ENCODE results near the gene GALNT2.

Gene GALNT2

DNA sequence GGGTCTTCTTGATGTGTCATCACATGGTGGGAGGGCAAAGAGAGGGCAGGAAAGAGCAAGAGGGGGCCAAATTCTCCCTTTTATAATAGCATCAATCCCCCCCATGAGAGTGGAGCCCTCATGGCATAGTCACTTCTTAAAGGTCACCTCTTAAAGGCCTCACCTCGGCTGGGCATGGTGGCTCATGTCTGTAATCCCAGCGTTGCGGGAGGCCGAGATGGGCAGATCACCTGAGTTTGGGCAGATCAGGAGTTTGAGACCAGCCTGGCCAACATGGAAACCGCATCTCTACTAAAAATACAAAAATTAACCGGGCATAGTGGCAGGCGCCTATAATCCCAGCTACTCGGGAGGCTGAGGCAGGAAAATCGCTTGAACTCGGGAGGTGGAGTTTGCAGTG, 189.0 kb downstream of the GALNT2 start:
- no peaks in the 10 kb centered on the region for H3K27me3 ChIP-seq (ENCODE audit: insufficient read depth, low read length)
- H3K4me1 ChIP-seq (ENCODE audit: insufficient read depth, low read length) = peaks cover 16% of the 10 kb centered on the region
- H3K27ac ChIP-seq (ENCODE audit: low read length) = no peak overlapping the region
- H3K9ac ChIP-seq (ENCODE audit: low read depth, low read length) = no peak overlapping the region
- H3K9me3 ChIP-seq (ENCODE audit: insufficient read depth, low read depth, low read length) = no peaks in the 10 kb centered on the region; the same call in 1 of the 2 replicates
- peaks cover 10% of the 10 kb centered on the region; the same call in 1 of the 2 replicates for H3K36me3 ChIP-seq (ENCODE audit: insufficient read depth, low read depth, low read length)
- H3K4me3 ChIP-seq (ENCODE audit: low read length) = no peak overlapping the region

DNA sequence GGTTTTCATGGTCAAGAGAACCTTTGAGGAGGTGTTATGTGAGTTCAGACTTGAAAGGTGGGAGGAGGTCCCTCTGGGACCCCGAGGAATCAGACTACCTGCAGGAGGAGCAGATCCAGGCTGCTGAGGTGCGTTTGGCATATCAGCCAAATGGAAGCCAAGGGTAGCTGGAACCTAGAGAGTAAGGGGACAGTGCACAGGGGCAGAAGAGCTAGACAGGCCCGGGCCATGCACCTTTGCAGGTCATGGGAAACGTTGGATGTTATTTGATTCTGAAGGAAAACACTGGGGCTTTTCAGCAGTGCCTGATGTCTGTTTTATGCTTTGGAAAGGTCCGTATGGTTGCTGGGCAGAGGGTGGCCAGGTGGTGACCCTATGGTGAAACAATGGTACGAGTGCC, 189.9 kb downstream of the GALNT2 start:
- no peak overlapping the region for H3K9ac ChIP-seq (ENCODE audit: low read depth, low read length)
- H3K4me1 ChIP-seq (ENCODE audit: insufficient read depth, low read length) = peaks cover 7% of the 10 kb centered on the region
- no peak overlapping the region for H3K27ac ChIP-seq (ENCODE audit: low read length)
- no peak overlapping the region for H3K4me3 ChIP-seq (ENCODE audit: low read length)
- H3K9me3 ChIP-seq (ENCODE audit: insufficient read depth, low read depth, low read length) = no peaks in the 10 kb centered on the region; the same call in 1 of the 2 replicates
- H3K27me3 ChIP-seq (ENCODE audit: insufficient read depth, low read length) = no peaks in the 10 kb centered on the region
- H3K36me3 ChIP-seq (ENCODE audit: insufficient read depth, low read depth, low read length) = peaks cover 10% of the 10 kb centered on the region; the same call in 1 of the 2 replicates

DNA sequence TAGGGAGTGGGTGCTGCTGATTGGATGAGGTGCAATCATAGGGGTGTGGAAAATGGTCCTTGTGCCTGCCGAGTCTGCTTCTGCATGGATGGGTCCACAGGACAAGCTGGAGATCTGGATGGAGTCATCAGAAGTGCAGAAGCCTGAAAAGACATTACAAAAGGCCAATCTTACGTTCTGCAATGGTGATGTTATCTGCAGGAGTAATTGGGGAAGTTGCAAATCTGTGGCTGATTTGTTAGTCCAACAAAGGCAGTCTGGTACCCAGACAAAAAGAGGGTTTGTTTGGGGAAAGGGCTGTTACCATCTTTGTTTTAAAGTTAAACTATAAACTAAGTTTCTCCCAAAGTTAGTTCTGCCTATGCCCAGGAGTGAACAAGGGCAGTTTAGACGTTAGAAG, 192.6 kb downstream of the GALNT2 start:
- Histone ChIP-seq H3K27ac (ENCODE audit: low read length) (no peak overlapping the region), H3K27me3 (ENCODE audit: insufficient read depth, low read length) (no peaks in the 10 kb centered on the region), H3K9me3 (ENCODE audit: insufficient read depth, low read depth, low read length) (no peaks in the 10 kb centered on the region; the same call in 1 of the 2 replicates), H3K9ac (ENCODE audit: low read depth, low read length) (no peak overlapping the region), H3K4me3 (ENCODE audit: low read length) (no peak overlapping the region), H3K36me3 (ENCODE audit: insufficient read depth, low read depth, low read length) (peaks cover 28% of the 10 kb centered on the region), H3K4me1 (ENCODE audit: insufficient read depth, low read length) (no peaks in the 10 kb centered on the region)

DNA sequence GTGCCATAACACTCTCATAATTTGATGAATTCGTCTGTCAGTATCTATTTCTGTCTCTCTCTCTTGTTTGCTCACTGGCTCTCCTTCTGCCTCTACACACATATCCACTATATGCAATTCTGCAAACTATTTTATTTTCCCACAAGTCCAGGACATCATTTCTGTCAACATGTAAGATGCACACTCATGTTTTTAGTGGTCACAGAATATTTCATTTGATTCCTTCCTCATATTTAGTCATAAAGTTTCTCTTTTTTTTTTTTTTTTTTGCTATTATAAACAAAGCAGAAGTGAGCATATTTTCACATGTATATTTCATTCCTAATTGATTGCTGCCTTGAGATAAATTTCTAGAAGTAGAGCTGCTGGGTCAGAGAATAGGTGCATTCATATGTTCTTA, 193.8 kb downstream of the GALNT2 start:
- no peaks in the 10 kb centered on the region; the same call in 1 of the 2 replicates for H3K9me3 ChIP-seq (ENCODE audit: insufficient read depth, low read depth, low read length)
- H3K27ac ChIP-seq (ENCODE audit: low read length) = no peak overlapping the region
- H3K36me3 ChIP-seq (ENCODE audit: insufficient read depth, low read depth, low read length) = peaks cover 33% of the 10 kb centered on the region
- no peaks in the 10 kb centered on the region for H3K4me1 ChIP-seq (ENCODE audit: insufficient read depth, low read length)
- H3K4me3 ChIP-seq (ENCODE audit: low read length) = no peak overlapping the region
- no peaks in the 10 kb centered on the region for H3K27me3 ChIP-seq (ENCODE audit: insufficient read depth, low read length)
- no peak overlapping the region for H3K9ac ChIP-seq (ENCODE audit: low read depth, low read length)

DNA sequence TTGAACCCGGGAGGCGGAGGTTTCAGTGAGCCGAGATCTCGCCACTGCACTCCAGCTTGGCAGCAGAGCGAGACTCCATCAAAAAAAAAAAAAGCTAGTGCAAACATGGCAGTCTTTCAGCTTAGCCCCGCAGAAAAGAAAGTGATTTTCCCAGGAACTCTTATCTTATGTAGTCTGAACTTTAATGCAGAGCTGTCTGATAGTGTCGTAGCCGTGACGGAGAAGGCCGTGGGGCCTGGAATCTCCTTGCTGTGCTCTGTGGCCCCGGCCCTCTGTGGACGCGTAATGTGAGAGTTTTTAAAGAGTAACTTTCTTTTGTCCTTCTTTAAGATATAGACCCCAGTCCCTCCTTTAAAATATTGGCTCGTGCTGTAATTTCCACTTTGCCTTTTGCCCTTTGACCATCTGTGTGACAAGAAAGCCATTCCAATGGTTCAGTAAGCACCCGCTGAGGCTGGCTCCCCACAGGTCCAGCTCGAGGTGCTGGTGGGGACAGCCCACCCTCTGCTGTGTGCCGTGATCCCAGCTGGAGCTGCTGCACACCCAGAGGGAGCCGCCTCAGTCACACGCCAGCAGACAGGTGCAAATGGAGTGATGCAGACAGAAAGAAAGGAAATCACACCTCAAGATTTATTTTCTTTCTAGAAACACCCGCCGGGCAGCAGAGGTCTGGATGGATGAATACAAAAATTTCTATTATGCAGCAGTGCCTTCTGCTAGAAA, 195.1 kb downstream of the GALNT2 start:
- Histone ChIP-seq H3K4me3 (ENCODE audit: low read length) (no peak overlapping the region), H3K36me3 (ENCODE audit: insufficient read depth, low read depth, low read length) (peaks cover 33% of the 10 kb centered on the region), H3K27me3 (ENCODE audit: insufficient read depth, low read length) (no peaks in the 10 kb centered on the region), H3K4me1 (ENCODE audit: insufficient read depth, low read length) (no peaks in the 10 kb centered on the region), H3K9ac (ENCODE audit: low read depth, low read length) (no peak overlapping the region), H3K27ac (ENCODE audit: low read length) (no peak overlapping the region), H3K9me3 (ENCODE audit: insufficient read depth, low read depth, low read length) (no peaks in the 10 kb centered on the region; the same call in 1 of the 2 replicates)

DNA sequence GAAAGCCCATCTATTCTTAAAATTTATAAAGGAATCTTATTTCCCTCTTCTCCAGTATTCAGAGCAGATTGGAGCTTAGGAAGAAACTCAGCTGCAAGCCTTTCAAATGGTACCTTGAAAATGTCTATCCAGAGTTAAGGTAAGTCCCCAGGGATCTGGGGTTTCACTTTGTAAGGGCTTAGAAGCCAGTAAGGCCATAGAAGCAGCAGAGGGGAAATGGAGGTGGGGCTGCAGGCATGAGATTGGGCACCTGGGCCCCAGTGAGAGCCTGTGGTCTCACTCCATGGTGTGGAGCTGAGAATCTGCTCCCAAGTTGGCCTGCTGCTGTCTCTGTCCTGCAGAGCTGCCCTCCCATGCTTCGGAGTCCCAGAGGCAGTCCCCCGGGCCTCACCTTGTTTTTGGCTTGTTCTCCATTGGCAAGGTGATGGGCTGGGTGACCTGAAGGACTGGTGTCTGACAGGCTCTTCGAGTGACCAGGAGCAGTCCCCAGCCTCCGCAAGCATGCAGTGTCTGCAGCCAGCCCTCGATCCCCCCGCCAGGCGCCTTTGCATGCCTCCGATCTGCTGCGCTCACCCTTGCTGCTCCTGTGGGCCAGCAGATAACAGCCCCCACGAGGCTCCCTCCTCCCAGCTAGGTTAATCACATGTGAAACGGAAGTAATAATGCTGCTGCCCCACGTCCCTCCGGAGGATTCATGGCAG, 196.0 kb downstream of the GALNT2 start:
- Histone ChIP-seq H3K4me1 (ENCODE audit: insufficient read depth, low read length) (no peaks in the 10 kb centered on the region), H3K27ac (ENCODE audit: low read length) (no peak overlapping the region), H3K9ac (ENCODE audit: low read depth, low read length) (no peak overlapping the region), H3K9me3 (ENCODE audit: insufficient read depth, low read depth, low read length) (no peaks in the 10 kb centered on the region; the same call in 1 of the 2 replicates), H3K36me3 (ENCODE audit: insufficient read depth, low read depth, low read length) (peaks cover 33% of the 10 kb centered on the region), H3K4me3 (ENCODE audit: low read length) (no peak overlapping the region), H3K27me3 (ENCODE audit: insufficient read depth, low read length) (no peaks in the 10 kb centered on the region)

DNA sequence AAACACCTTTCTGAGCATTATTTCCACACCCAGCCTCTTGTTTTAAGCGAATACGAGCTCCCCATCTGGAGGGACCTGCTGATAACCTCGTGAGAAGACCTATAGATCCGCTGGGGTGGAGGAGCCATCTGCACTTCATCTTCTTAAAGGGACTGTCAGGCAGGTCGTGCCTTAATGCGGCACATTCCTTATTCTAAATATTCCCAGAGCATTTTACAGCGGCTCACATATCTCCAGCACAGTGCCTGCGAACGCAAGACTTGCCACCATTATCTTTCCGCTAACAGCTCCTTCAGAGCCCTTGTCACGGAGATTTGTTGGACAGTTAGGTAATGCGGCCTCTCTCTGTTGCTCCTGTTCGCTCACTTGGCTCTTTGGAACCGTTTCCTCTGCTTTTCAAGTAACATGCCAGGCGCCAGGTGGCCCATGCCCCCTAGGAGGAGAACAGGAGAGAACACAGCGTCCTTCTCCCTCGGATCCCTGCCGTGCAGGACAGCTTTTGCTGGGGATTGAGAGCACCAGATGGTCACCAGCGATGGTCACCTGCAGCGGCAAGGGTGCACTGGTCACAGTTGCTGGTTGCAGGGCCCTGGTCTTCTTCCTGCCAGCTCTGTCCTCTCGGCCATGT, 196.6 kb downstream of the GALNT2 start:
- peaks cover 33% of the 10 kb centered on the region for H3K36me3 ChIP-seq (ENCODE audit: insufficient read depth, low read depth, low read length)

DNA sequence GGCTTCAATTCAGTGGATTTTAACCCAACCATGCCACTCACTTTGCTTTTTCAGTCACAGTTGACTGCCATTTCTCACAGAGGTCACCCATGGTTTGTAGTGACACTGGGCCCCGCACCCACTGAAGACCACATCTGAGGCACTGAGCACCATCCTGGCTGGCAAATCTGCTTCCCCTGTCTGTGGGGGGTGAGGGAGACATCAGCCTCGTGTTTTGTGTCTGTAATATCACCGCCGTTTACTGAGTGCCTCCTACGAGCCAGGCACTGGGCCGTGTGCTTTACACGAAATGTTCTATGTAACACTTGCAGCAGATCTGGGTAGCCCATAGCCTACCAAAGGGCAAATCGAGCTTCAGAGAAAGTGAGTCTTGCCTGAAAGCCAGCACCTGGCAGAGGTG, 197.3 kb downstream of the GALNT2 start:
- H3K9me3 ChIP-seq (ENCODE audit: insufficient read depth, low read depth, low read length) = no peaks in the 10 kb centered on the region
- H3K4me1 ChIP-seq (ENCODE audit: insufficient read depth, low read length) = no peaks in the 10 kb centered on the region; the same call in 1 of the 2 replicates
- H3K27me3 ChIP-seq (ENCODE audit: insufficient read depth, low read length) = no peaks in the 10 kb centered on the region
- no peak overlapping the region for H3K4me3 ChIP-seq (ENCODE audit: low read length)
- no peak overlapping the region for H3K9ac ChIP-seq (ENCODE audit: low read depth, low read length)
- H3K27ac ChIP-seq (ENCODE audit: low read length) = no peak overlapping the region
- H3K36me3 ChIP-seq (ENCODE audit: insufficient read depth, low read depth, low read length) = peaks cover 27% of the 10 kb centered on the region

More for the DNA sequence above, 196.6 kb downstream of the GALNT2 start:
- Histone ChIP-seq H3K4me3 (ENCODE audit: low read length) (no peak overlapping the region), H3K27me3 (ENCODE audit: insufficient read depth, low read length) (no peaks in the 10 kb centered on the region), H3K9me3 (ENCODE audit: insufficient read depth, low read depth, low read length) (no peaks in the 10 kb centered on the region; the same call in 1 of the 2 replicates), H3K9ac (ENCODE audit: low read depth, low read length) (no peak overlapping the region), H3K4me1 (ENCODE audit: insufficient read depth, low read length) (no peaks in the 10 kb centered on the region; the same call in 1 of the 2 replicates), H3K27ac (ENCODE audit: low read length) (no peak overlapping the region)

DNA sequence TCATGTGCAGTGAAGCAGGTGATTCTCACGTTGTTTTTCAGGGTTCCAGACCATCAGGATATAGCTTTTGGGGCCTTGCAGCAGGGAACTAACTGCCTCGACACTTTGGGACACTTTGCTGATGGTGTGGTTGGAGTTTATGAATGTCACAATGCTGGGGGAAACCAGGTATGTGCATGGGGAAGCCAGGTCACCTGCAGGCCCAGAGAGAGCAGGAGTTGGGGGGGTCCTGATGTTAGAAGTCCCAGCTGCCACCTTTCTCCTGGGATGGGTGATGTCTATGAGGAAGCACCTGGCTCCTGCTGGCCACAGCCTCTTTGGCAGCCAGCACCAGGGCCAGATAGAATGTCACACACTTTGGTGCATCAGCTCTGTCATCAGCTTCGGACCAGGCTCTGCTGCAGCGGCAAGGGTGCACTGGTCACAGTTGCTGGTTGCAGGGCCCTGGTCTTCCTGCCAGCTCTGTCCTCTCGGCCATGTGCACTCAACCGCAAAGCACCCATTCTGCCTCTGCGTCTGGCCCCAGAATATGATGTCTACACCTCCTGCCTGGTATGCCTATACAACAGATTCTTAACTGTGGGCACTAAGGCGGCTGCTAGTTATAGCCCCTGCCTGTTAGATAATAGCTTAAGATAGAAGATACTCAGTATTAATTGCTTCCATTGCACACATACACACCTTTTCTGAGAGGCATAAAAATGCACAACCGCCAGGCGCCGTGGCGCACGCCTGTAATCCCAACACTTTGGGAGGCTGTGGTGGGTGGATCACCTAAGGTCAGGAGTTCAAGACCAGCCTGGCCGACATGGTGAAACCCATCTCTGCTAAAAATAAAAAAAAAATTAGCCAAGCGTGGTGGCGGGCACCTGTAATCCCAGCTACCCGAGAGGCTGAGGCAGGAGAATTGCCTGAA, 198.4 kb downstream of the GALNT2 start:
- H3K27ac ChIP-seq (ENCODE audit: low read length) = no peak overlapping the region
- no peaks in the 10 kb centered on the region for H3K27me3 ChIP-seq (ENCODE audit: insufficient read depth, low read length)
- H3K36me3 ChIP-seq (ENCODE audit: insufficient read depth, low read depth, low read length) = peaks cover 23% of the 10 kb centered on the region
- no peak overlapping the region for H3K9ac ChIP-seq (ENCODE audit: low read depth, low read length)
- H3K9me3 ChIP-seq (ENCODE audit: insufficient read depth, low read depth, low read length) = no peaks in the 10 kb centered on the region
- H3K4me3 ChIP-seq (ENCODE audit: low read length) = no peak overlapping the region
- no peaks in the 10 kb centered on the region; the same call in 1 of the 2 replicates for H3K4me1 ChIP-seq (ENCODE audit: insufficient read depth, low read length)

DNA sequence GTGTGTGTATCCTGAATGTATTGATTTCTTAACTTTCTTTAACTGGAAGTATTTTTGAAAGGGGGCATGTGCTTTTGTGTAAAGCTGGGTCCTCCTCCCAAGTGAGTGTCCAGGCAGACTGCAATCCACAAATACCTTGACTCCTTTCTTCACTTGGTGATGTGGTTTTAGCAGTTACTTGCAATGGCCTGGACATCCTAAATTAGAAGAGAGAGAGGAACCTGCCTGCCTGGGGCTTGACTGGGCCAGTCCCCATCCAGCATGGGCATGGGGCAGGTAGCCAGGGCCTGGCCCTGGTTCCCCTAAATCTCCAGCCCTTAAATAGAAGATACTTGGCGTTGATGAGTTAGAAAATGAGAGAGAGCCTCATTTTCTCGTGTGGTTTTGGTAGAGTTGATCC, 199.4 kb downstream of the GALNT2 start:
- peaks cover 23% of the 10 kb centered on the region for H3K36me3 ChIP-seq (ENCODE audit: insufficient read depth, low read depth, low read length)
- H3K4me1 ChIP-seq (ENCODE audit: insufficient read depth, low read length) = no peaks in the 10 kb centered on the region; the same call in 1 of the 2 replicates
- no peaks in the 10 kb centered on the region for H3K9me3 ChIP-seq (ENCODE audit: insufficient read depth, low read depth, low read length)
- no peak overlapping the region for H3K4me3 ChIP-seq (ENCODE audit: low read length)
- H3K27me3 ChIP-seq (ENCODE audit: insufficient read depth, low read length) = no peaks in the 10 kb centered on the region
- no peak overlapping the region for H3K9ac ChIP-seq (ENCODE audit: low read depth, low read length)
- H3K27ac ChIP-seq (ENCODE audit: low read length) = no peak overlapping the region

Data from iPS-20b (cell line).